Thoracic aorta (tissue), 2 donors: ENCODE results near the gene TES. TPM values are rescaled to one million over a fixed set of nuclear protein-coding genes. Genes with fewer than 3 reads are reported as not detected.

ENCODE experiments used
- ATAC-seq: fragments of 150-250 bp; one replicate; pipeline ENCODE4 v1.8.0; 2017; ENCODE audit warnings: low read depth; ENCODE audit not compliant: insufficient number of reproducible peaks, low FRiP score
- DNase-seq: peaks from one replicate; pipeline ENCODE4 v3.0.0-alpha.2; 2020; ENCODE audit warnings: low spot score
- H3K27ac ChIP-seq, 2 donors: fragments of 200-600 bp; sonication (generic); 1 replicate in 1 of 2; 2 replicates in 1 of 2; pipeline ENCODE4 v1.5.1; 2016; ENCODE audit warnings: mild to moderate bottlenecking in 2 of 2, moderate library complexity in 2 of 2
- H3K27me3 ChIP-seq: fragments of 200-600 bp; sonication (generic); replicated peaks from 2 replicates; pipeline ENCODE4 v1.6.0; 2016; ENCODE audit warnings: mild to moderate bottlenecking; ENCODE audit not compliant: insufficient read depth
- H3K36me3 ChIP-seq: fragments of 200-600 bp; sonication (generic); one replicate; pipeline ENCODE4 v1.5.1; 2016
- H3K4me1 ChIP-seq, 2 donors: fragments of 200-600 bp; sonication (generic); 1 replicate in 1 of 2; 2 replicates in 1 of 2; pipeline versions ENCODE4 v1.5.1 to v1.6.0; 2016; ENCODE audit warnings: low read depth in 2 of 2, mild to moderate bottlenecking in 1 of 2; ENCODE audit not compliant: control insufficient read depth in 1 of 2
- H3K4me3 ChIP-seq: fragments of 200-600 bp; sonication (generic); 2 replicates; pipeline ENCODE4 v1.5.1; 2016; ENCODE audit warnings: mild to moderate bottlenecking
- H3K9me3 ChIP-seq: fragments of 200-600 bp; sonication (generic); 2 replicates; pipeline ENCODE4 v1.5.1; 2016
- total RNA-seq, 2 donors: library from RNA; depleted of rRNA; stranded (reverse); fragments of >200 nt; gene quantifications; one replicate each; pipeline versions ENCODE4 v1.1.0 to v1.2.3, GENCODE V29; 2016
- TF ChIP-seq, protein P1 (sequence below): fragments of 200-600 bp; sonication (generic); IDR thresholded peaks from one replicate; pipeline ENCODE4 v1.5.1; 2019; ENCODE audit warnings: antibody characterized with exemption

TES gene
- total RNA-seq, 2 donors from 2014 or later, result 186 to 215 TPM

GRCh38 chr7:116246357-116246756 is 36.0 kb downstream of the TES start:
- Histone ChIP-seq H3K36me3 (peaks cover 6% of the 10 kb centered on the region), H3K4me3 (no peak overlapping the region), H3K27ac (no peak overlapping the region), H3K4me1 (peaks cover 17 to 39% of the 10 kb centered on the region in 2 donors), H3K27me3 (no peaks in the 10 kb centered on the region), H3K9me3 (no peaks in the 10 kb centered on the region)
- no peak for DNase-seq
- no peak for ATAC-seq
- TF ChIP-seq, protein P1, sequence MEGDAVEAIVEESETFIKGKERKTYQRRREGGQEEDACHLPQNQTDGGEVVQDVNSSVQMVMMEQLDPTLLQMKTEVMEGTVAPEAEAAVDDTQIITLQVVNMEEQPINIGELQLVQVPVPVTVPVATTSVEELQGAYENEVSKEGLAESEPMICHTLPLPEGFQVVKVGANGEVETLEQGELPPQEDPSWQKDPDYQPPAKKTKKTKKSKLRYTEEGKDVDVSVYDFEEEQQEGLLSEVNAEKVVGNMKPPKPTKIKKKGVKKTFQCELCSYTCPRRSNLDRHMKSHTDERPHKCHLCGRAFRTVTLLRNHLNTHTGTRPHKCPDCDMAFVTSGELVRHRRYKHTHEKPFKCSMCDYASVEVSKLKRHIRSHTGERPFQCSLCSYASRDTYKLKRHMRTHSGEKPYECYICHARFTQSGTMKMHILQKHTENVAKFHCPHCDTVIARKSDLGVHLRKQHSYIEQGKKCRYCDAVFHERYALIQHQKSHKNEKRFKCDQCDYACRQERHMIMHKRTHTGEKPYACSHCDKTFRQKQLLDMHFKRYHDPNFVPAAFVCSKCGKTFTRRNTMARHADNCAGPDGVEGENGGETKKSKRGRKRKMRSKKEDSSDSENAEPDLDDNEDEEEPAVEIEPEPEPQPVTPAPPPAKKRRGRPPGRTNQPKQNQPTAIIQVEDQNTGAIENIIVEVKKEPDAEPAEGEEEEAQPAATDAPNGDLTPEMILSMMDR, result no peak

DNA sequence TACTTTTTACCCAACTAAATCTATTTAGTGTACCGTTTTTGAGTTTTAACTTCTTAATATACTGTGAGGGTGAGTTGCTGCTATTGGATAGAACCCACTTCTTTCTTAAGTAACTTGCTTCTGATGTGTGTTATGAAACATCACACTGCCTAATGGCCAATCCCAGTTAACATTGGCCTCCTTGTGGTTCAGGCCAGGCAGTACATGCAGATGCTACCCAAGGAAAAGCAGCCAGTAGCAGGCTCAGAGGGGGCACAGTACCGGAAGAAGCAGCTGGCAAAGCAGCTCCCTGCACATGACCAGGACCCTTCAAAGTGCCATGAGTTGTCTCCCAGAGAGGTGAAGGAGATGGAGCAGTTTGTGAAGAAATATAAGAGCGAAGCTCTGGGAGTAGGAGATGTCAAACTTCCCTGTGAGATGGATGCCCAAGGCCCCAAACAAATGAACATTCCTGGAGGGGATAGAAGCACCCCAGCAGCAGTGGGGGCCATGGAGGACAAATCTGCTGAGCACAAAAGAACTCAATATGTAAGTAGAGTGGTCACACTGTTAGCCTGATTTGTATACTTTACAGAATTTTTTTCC is 39.7 kb downstream of the TES start:
- Histone ChIP-seq H3K9me3 (no peaks in the 10 kb centered on the region), H3K36me3 (peaks cover 18% of the 10 kb centered on the region), H3K27me3 (no peaks in the 10 kb centered on the region), H3K4me3 (no peak overlapping the region), H3K27ac (no peak overlapping the region), H3K4me1 (peaks cover 4 to 24% of the 10 kb centered on the region in 2 donors)
- DNase-seq (no peak), ATAC-seq (no peak)
- TF ChIP-seq, protein P1, result peak; percentile 49

GRCh38 chr7:116251675-116252074 is 41.3 kb downstream of the TES start:
- ATAC-seq, result no peak
- Histone ChIP-seq H3K27ac (no peak overlapping the region), H3K9me3 (no peaks in the 10 kb centered on the region)

GRCh38 chr7:116252249-116252648 is 41.9 kb downstream of the TES start:
- no peak for ATAC-seq
- no peak overlapping the region for H3K27ac ChIP-seq
- H3K4me3 ChIP-seq, result no peak overlapping the region
- H3K9me3 ChIP-seq, result no peaks in the 10 kb centered on the region
- no peaks in the 10 kb centered on the region for H3K27me3 ChIP-seq
- H3K36me3 ChIP-seq, result peaks cover 26% of the 10 kb centered on the region
- TF ChIP-seq, protein P1, result no peak
- no peak for DNase-seq
- H3K4me1 ChIP-seq, result peaks cover 4 to 24% of the 10 kb centered on the region in 2 donors

More at GRCh38 chr7:116251675-116252074, 41.3 kb downstream of the TES start:
- Histone ChIP-seq H3K36me3 (peaks cover 24% of the 10 kb centered on the region), H3K4me3 (no peak overlapping the region), H3K4me1 (peaks cover 4 to 24% of the 10 kb centered on the region in 2 donors), H3K27me3 (no peaks in the 10 kb centered on the region)
- no peak for DNase-seq
- TF ChIP-seq, protein P1, result no peak

DNA sequence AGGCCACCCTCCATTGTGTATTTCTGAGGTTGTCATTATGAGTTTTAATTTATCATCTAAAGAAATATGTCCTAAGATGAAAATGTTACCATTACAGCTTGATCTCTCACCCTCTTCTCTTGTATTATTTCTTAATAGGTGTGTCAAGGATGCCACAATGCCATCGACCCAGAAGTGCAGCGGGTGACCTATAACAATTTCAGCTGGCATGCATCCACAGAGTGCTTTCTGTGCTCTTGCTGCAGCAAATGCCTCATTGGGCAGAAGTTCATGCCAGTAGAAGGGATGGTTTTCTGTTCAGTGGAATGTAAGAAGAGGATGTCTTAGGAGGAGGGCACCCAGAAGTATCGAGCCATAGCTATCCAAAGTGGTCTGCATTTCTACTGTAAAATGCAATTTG is 46.8 kb downstream of the TES start:
- H3K27ac ChIP-seq, result no peak overlapping the region
- ATAC-seq, result no peak

More for the DNA sequence above, 46.8 kb downstream of the TES start:
- no peak overlapping the region for H3K4me3 ChIP-seq
- TF ChIP-seq, protein P1, result no peak
- DNase-seq, result no peak
- no peaks in the 10 kb centered on the region for H3K27me3 ChIP-seq
- peaks cover 21% of the 10 kb centered on the region for H3K36me3 ChIP-seq
- peaks cover 4 to 13% of the 10 kb centered on the region in 2 donors for H3K4me1 ChIP-seq
- no peaks in the 10 kb centered on the region for H3K9me3 ChIP-seq
